DOHH2 (cell line): Measurements from ENCODE around the gene PIH1D2.

Source experiments
- H3F3A ChIP-seq: fragments of 200-600 bp; sonication (generic), shearing (Covaris generic); 2 replicates; pipeline ENCODE4 v1.6.0; 2016; ENCODE audit warnings: antibody characterized with exemption, mild to moderate bottlenecking; ENCODE audit not compliant: control insufficient read depth, insufficient read depth
- H3K27ac ChIP-seq: fragments of 200-600 bp; sonication (generic); 2 replicates; pipeline ENCODE4 v1.5.1; 2014; ENCODE audit warnings: low read depth, mild to moderate bottlenecking, low read length, moderate library complexity
- H3K27me3 ChIP-seq: fragments of 200-600 bp; sonication (generic); 2 replicates; pipeline ENCODE4 v1.6.1; 2014; ENCODE audit warnings: mild to moderate bottlenecking, low read length, mixed read lengths; ENCODE audit not compliant: control insufficient read depth
- H3K36me3 ChIP-seq: fragments of 200-600 bp; sonication (generic); 2 replicates; pipeline ENCODE4 v1.6.1; 2014; ENCODE audit warnings: mild to moderate bottlenecking, low read length, moderate library complexity, mixed read lengths; ENCODE audit not compliant: control insufficient read depth
- H3K4me1 ChIP-seq: fragments of 200-600 bp; sonication (generic); 2 replicates; pipeline ENCODE4 v1.6.1; 2014; ENCODE audit warnings: mild to moderate bottlenecking, low read length, mixed read lengths; ENCODE audit not compliant: control insufficient read depth
- H3K4me2 ChIP-seq: fragments of 200-600 bp; sonication (generic); 2 replicates; pipeline ENCODE4 v1.6.0; 2014; ENCODE audit warnings: mild to moderate bottlenecking, low read length, moderate library complexity
- H3K4me3 ChIP-seq: fragments of 200-600 bp; sonication (generic); 2 replicates; pipeline ENCODE4 v1.5.1; 2014; ENCODE audit warnings: mild to moderate bottlenecking, low read length, mixed read lengths
- H3K79me2 ChIP-seq: fragments of 200-600 bp; sonication (generic); 2 replicates; pipeline ENCODE4 v1.6.1; 2014; ENCODE audit warnings: mild to moderate bottlenecking, low read length, mixed read lengths; ENCODE audit not compliant: control insufficient read depth
- H3K9me2 ChIP-seq: fragments of 200-600 bp; sonication (generic); replicated peaks from 2 replicates; pipeline ENCODE4 v1.6.1; 2014; ENCODE audit warnings: mild to moderate bottlenecking, low read length, mixed read lengths; ENCODE audit not compliant: control insufficient read depth
- H3K9me3 ChIP-seq: fragments of 200-600 bp; sonication (generic); 2 replicates; pipeline ENCODE4 v1.6.1; 2014; ENCODE audit warnings: antibody characterized with exemption, low read length, mixed read lengths; ENCODE audit not compliant: control insufficient read depth, insufficient read depth
- H4K20me1 ChIP-seq: fragments of 200-600 bp; sonication (generic); 2 replicates; pipeline ENCODE4 v1.6.0; 2014; ENCODE audit warnings: low read depth, mild to moderate bottlenecking, antibody characterized with exemption, low read length, moderate library complexity; ENCODE audit not compliant: control insufficient read depth, insufficient read depth
- EZH2phosphoT487 ChIP-seq: fragments of 200-600 bp; sonication (generic); IDR thresholded peaks from 2 replicates; pipeline ENCODE4 v1.6.1; 2017; ENCODE audit warnings: borderline replicate concordance, mild to moderate bottlenecking, antibody characterized with exemption, low read length, moderate library complexity, mixed read lengths
- TF ChIP-seq, protein P1 (sequence below): fragments of 200-600 bp; sonication (generic); IDR thresholded peaks from one replicate; pipeline ENCODE4 v1.5.1; 2014; ENCODE audit warnings: antibody characterized with exemption, mild to moderate bottlenecking, low read depth, low read length; ENCODE audit not compliant: poor library complexity, severe bottlenecking

Gene PIH1D2

GRCh38 chr11:112118176-112118575 is 44.4 kb upstream of the PIH1D2 start:
- no peak for TF ChIP-seq EZH2phosphoT487
- TF ChIP-seq, protein P1, sequence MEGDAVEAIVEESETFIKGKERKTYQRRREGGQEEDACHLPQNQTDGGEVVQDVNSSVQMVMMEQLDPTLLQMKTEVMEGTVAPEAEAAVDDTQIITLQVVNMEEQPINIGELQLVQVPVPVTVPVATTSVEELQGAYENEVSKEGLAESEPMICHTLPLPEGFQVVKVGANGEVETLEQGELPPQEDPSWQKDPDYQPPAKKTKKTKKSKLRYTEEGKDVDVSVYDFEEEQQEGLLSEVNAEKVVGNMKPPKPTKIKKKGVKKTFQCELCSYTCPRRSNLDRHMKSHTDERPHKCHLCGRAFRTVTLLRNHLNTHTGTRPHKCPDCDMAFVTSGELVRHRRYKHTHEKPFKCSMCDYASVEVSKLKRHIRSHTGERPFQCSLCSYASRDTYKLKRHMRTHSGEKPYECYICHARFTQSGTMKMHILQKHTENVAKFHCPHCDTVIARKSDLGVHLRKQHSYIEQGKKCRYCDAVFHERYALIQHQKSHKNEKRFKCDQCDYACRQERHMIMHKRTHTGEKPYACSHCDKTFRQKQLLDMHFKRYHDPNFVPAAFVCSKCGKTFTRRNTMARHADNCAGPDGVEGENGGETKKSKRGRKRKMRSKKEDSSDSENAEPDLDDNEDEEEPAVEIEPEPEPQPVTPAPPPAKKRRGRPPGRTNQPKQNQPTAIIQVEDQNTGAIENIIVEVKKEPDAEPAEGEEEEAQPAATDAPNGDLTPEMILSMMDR, result no peak
- Histone ChIP-seq H3K9me3 (no peaks in the 10 kb centered on the region), H3K4me2 (no peak overlapping the region), H3K36me3 (no peaks in the 10 kb centered on the region), H3K4me3 (no peak overlapping the region), H3F3A (no peaks in the 10 kb centered on the region), H3K9me2 (no peaks in the 10 kb centered on the region), H3K27ac (no peak overlapping the region), H3K27me3 (no peaks in the 10 kb centered on the region), H3K79me2 (no peaks in the 10 kb centered on the region), H4K20me1 (no peaks in the 10 kb centered on the region), H3K4me1 (peaks cover 4% of the 10 kb centered on the region; the same call in 1 of the 2 replicates)

GRCh38 chr11:112115386-112115785 is 41.6 kb upstream of the PIH1D2 start:
- TF ChIP-seq EZH2phosphoT487, result no peak
- TF ChIP-seq, protein P1, result no peak
- H3K4me1 ChIP-seq, result peaks cover 4% of the 10 kb centered on the region; the same call in 1 of the 2 replicates
- no peaks in the 10 kb centered on the region for H3K9me2 ChIP-seq
- H3K9me3 ChIP-seq, result no peaks in the 10 kb centered on the region
- H3K27me3 ChIP-seq, result no peaks in the 10 kb centered on the region
- no peaks in the 10 kb centered on the region for H4K20me1 ChIP-seq
- H3K79me2 ChIP-seq, result no peaks in the 10 kb centered on the region
- H3K27ac ChIP-seq, result no peak overlapping the region
- no peaks in the 10 kb centered on the region for H3K36me3 ChIP-seq
- H3F3A ChIP-seq, result no peaks in the 10 kb centered on the region
- no peak overlapping the region for H3K4me3 ChIP-seq
- no peak overlapping the region for H3K4me2 ChIP-seq

- Histone ChIP-seq H3K79me2 (no peaks in the 10 kb centered on the region), H3K9me2 (no peaks in the 10 kb centered on the region), H3K9me3 (no peaks in the 10 kb centered on the region), H3K4me3 (no peak overlapping the region), H3K4me1 (peaks cover 4% of the 10 kb centered on the region; the same call in 1 of the 2 replicates), H3F3A (no peaks in the 10 kb centered on the region), H3K36me3 (no peaks in the 10 kb centered on the region), H3K27ac (no peak overlapping the region), H4K20me1 (no peaks in the 10 kb centered on the region), H3K27me3 (no peaks in the 10 kb centered on the region), H3K4me2 (no peak overlapping the region)
- no peak for TF ChIP-seq EZH2phosphoT487
- TF ChIP-seq, protein P1, result no peak
These were observed 40.6 kb upstream of the PIH1D2 start for GRCh38 chr11:112114460-112114859.
